ENCODE measurements around the gene UBR7. TPM values are rescaled to one million over a fixed set of nuclear protein-coding genes. Genes with fewer than 3 reads are reported as not detected.
"Not testable (repeated sequence)": the region's sequence is repeated elsewhere in the genome, so short reads cannot be mapped to it uniquely, and the experiment has no call there.

The UBR7 gene, protein sequence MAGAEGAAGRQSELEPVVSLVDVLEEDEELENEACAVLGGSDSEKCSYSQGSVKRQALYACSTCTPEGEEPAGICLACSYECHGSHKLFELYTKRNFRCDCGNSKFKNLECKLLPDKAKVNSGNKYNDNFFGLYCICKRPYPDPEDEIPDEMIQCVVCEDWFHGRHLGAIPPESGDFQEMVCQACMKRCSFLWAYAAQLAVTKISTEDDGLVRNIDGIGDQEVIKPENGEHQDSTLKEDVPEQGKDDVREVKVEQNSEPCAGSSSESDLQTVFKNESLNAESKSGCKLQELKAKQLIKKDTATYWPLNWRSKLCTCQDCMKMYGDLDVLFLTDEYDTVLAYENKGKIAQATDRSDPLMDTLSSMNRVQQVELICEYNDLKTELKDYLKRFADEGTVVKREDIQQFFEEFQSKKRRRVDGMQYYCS
- total RNA-seq (20.6 TPM), polyA plus RNA-seq (ENCODE audit: insufficient read depth in 1 of 8, insufficient read length in 8 of 8, low replicate concordance in 1 of 8) (10 to 100 TPM; 23.2 to 29.5 (median 25.7) TPM)
- long read RNA-seq, donor 1, partial matches to known transcripts = 0 of 1 reads
- long read RNA-seq, donor 1, other reads (novel, unspliced or antisense) = 0 of 1 reads
- long read RNA-seq, donor 2, partial matches to known transcripts = 0 of 3 reads
- long read RNA-seq, donor 2, other reads (novel, unspliced or antisense) = 0 of 3 reads
- long read RNA-seq, donor 3, partial matches to known transcripts = 0 of 4 reads
- long read RNA-seq, donor 3, other reads (novel, unspliced or antisense) = 0 of 4 reads
- long read RNA-seq, donor 4, transcript UBR7-201 (11 exons, 3,694 nt) = major isoform, 10 of 10 reads
- long read RNA-seq, donor 4, partial matches to known transcripts = 0 of 10 reads
- long read RNA-seq, donor 4, other reads (novel, unspliced or antisense) = 0 of 10 reads
- long read RNA-seq, donor 5, transcript UBR7-201 (11 exons, 3,694 nt) = major isoform, 17 of 17 reads
- long read RNA-seq, donor 5, partial matches to known transcripts = 0 of 17 reads
- long read RNA-seq, donor 5, other reads (novel, unspliced or antisense) = 0 of 17 reads
- long read RNA-seq, donor 6, transcript UBR7-201 (11 exons, 3,694 nt) = major isoform, 15 of 16 reads
- long read RNA-seq, donor 6, partial matches to known transcripts = 0 of 16 reads
- long read RNA-seq, donor 6, other reads (novel, unspliced or antisense) = 0 of 16 reads
- long read RNA-seq, donor 7, transcript UBR7-201 (11 exons, 3,694 nt) = major isoform, 14 of 20 reads
- long read RNA-seq, donor 7, partial matches to known transcripts = 5 of 20 reads
- long read RNA-seq, donor 7, other reads (novel, unspliced or antisense) = 0 of 20 reads
- long read RNA-seq, donor 8, transcript UBR7-201 (11 exons, 3,694 nt) = major isoform, 6 of 7 reads
- long read RNA-seq, donor 8, partial matches to known transcripts = 0 of 7 reads
- long read RNA-seq, donor 8, other reads (novel, unspliced or antisense) = 0 of 7 reads
- long read RNA-seq, donor 9, partial matches to known transcripts = 0 of 4 reads
- long read RNA-seq, donor 9, other reads (novel, unspliced or antisense) = 0 of 4 reads
- long read RNA-seq, donor 10, transcript UBR7-201 (11 exons, 3,694 nt) = major isoform, 13 of 13 reads
- long read RNA-seq, donor 10, partial matches to known transcripts = 0 of 13 reads
- long read RNA-seq, donor 10, other reads (novel, unspliced or antisense) = 0 of 13 reads
- long read RNA-seq, donor 11 = 0 reads

GRCh38 chr14:93206793-93207467, at the start of gene UBR7, which contains the start of gene GON7:
Gene UBR7 (plus strand): TSS chr14:93207256. CDS start chr14:93207292, 36 bp downstream.
Gene GON7 (minus strand): TSS chr14:93207065. CDS start chr14:93207037, 28 bp downstream.
- H3K4me3 ChIP-seq (ENCODE audit: low read length) = peak within 1 kb of the TSS; percentile 95
- H3K27ac ChIP-seq (ENCODE audit: low read length) = peak within 1 kb of the TSS; percentile 97
- under 1% methylated on average over 57 of the region's 65 CpGs for WGBS (ENCODE audit: insufficient coverage)
- H3K4me1 ChIP-seq (ENCODE audit: control insufficient read depth, insufficient read depth, low read length) = peaks cover 16% of the 10 kb centered on the region
- H3K36me3 ChIP-seq (ENCODE audit: control insufficient read depth, insufficient read depth, low read length) = peaks cover 3% of the 10 kb centered on the region
- peak; percentile 99 for DNase-seq
- H3K9me3 ChIP-seq (replicated peaks; ENCODE audit: control insufficient read depth, low read depth, low read length) = no peaks in the 10 kb centered on the region
- H3K27me3 ChIP-seq (ENCODE audit: control insufficient read depth, insufficient read depth, low read length) = no peaks in the 10 kb centered on the region

DNA sequence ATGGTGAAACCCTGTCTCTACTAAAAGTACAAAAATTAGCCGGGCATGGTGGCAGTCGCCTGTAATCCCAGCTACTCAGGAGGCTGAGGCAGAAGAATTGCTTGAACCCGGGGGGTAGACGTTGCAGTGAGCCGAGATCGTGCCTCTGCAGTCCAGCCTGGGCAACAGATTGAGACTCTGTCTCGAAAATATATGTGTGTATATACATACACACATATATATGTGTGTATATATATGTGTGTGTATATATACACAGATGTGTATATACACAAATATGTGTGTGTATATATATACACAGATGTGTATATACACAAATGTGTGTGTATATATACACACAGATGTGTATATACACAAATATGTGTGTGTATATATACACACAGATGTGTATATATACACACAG, 48.7 kb upstream of the UBR7 start:
- DNase-seq; H3K27ac ChIP-seq (ENCODE audit: low read length); H3K4me3 ChIP-seq (ENCODE audit: low read length); H3K27me3 ChIP-seq (ENCODE audit: control insufficient read depth, insufficient read depth, low read length); H3K36me3 ChIP-seq (ENCODE audit: control insufficient read depth, insufficient read depth, low read length); H3K4me1 ChIP-seq (ENCODE audit: control insufficient read depth, insufficient read depth, low read length); H3K9me3 ChIP-seq (replicated peaks; ENCODE audit: control insufficient read depth, low read depth, low read length): not testable (repeated sequence)
- WGBS (ENCODE audit: insufficient coverage) = 93% methylated on average over 2 of the region's 7 CpGs

DNA sequence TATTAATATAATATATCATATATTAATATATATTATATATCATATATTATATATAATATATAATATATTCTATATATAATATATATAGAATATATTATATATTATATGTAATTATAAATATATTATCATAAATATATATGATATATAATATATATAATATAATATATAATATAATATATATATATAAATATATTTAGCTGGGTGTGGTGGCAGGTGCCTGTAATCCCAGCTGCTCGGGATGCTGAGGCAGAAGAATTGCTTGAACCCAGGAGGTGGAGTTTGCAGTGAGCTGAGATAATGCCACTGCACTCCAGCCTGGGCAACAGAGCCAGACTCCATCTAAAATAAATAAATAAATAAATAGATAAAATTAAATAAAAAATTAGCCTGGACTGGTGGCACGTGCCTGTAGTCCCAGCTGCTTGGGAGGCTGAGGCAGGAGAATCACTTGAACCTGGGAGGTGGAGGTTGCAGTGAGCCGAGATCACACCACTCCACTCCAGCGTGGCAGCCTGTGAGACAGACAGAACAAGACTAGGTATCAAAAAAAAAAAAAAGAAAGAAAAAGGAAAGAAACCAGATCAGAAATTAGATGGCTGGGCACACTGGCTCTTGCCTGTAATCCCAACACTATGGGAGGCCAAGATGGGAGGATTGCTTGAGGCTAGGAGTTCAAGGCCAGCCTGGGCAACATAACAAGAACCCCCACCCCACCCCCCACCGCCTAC, 47.3 kb upstream of the UBR7 start:
- H3K27ac ChIP-seq (ENCODE audit: low read length); H3K4me3 ChIP-seq (ENCODE audit: low read length); H3K27me3 ChIP-seq (ENCODE audit: control insufficient read depth, insufficient read depth, low read length); H3K4me1 ChIP-seq (ENCODE audit: control insufficient read depth, insufficient read depth, low read length); H3K9me3 ChIP-seq (replicated peaks; ENCODE audit: control insufficient read depth, low read depth, low read length); H3K36me3 ChIP-seq (ENCODE audit: control insufficient read depth, insufficient read depth, low read length); DNase-seq: not testable (repeated sequence)
- WGBS (ENCODE audit: insufficient coverage) = no CpG with 5 or more reads among the region's 5 CpGs

- no peak for DNase-seq
- Histone ChIP-seq H3K36me3 (ENCODE audit: control insufficient read depth, insufficient read depth, low read length) (no peaks in the 10 kb centered on the region), H3K4me1 (ENCODE audit: control insufficient read depth, insufficient read depth, low read length) (no peaks in the 10 kb centered on the region), H3K27ac (ENCODE audit: low read length) (no peak overlapping the region), H3K9me3 (replicated peaks; ENCODE audit: control insufficient read depth, low read depth, low read length) (no peaks in the 10 kb centered on the region), H3K27me3 (ENCODE audit: control insufficient read depth, insufficient read depth, low read length) (no peaks in the 10 kb centered on the region), H3K4me3 (ENCODE audit: low read length) (no peak overlapping the region)
- WGBS (ENCODE audit: insufficient coverage) = 40% methylated on average over 2 of the region's 4 CpGs
Measured at GRCh38 chr14:93160353-93160801, 46.7 kb upstream of the UBR7 start.

GRCh38 chr14:93161411-93161940, 45.6 kb upstream of the UBR7 start:
- H3K4me3 ChIP-seq (ENCODE audit: low read length) = no peak overlapping the region
- no peak overlapping the region for H3K27ac ChIP-seq (ENCODE audit: low read length)
- H3K9me3 ChIP-seq (replicated peaks; ENCODE audit: control insufficient read depth, low read depth, low read length) = no peaks in the 10 kb centered on the region
- no peak for DNase-seq
- H3K27me3 ChIP-seq (ENCODE audit: control insufficient read depth, insufficient read depth, low read length) = no peaks in the 10 kb centered on the region
- no peaks in the 10 kb centered on the region for H3K4me1 ChIP-seq (ENCODE audit: control insufficient read depth, insufficient read depth, low read length)
- 55% methylated on average over 4 of the region's 4 CpGs for WGBS (ENCODE audit: insufficient coverage)
- no peaks in the 10 kb centered on the region for H3K36me3 ChIP-seq (ENCODE audit: control insufficient read depth, insufficient read depth, low read length)

- Histone ChIP-seq H3K9me3 (replicated peaks; ENCODE audit: control insufficient read depth, low read depth, low read length) (no peaks in the 10 kb centered on the region), H3K27ac (ENCODE audit: low read length) (no peak overlapping the region), H3K4me1 (ENCODE audit: control insufficient read depth, insufficient read depth, low read length) (no peaks in the 10 kb centered on the region), H3K36me3 (ENCODE audit: control insufficient read depth, insufficient read depth, low read length) (no peaks in the 10 kb centered on the region), H3K4me3 (ENCODE audit: low read length) (no peak overlapping the region), H3K27me3 (ENCODE audit: control insufficient read depth, insufficient read depth, low read length) (no peaks in the 10 kb centered on the region)
- DNase-seq = no peak
- no CpG with 5 or more reads among the region's 5 CpGs for WGBS (ENCODE audit: insufficient coverage)
Measured at GRCh38 chr14:93163564-93163963, 43.5 kb upstream of the UBR7 start.

GRCh38 chr14:93165271-93166265, 41.5 kb upstream of the UBR7 start:
- not testable (repeated sequence) for H3K4me3 ChIP-seq (ENCODE audit: low read length); H3K27me3 ChIP-seq (ENCODE audit: control insufficient read depth, insufficient read depth, low read length); H3K36me3 ChIP-seq (ENCODE audit: control insufficient read depth, insufficient read depth, low read length); H3K4me1 ChIP-seq (ENCODE audit: control insufficient read depth, insufficient read depth, low read length); H3K27ac ChIP-seq (ENCODE audit: low read length); DNase-seq; H3K9me3 ChIP-seq (replicated peaks; ENCODE audit: control insufficient read depth, low read depth, low read length)
- WGBS (ENCODE audit: insufficient coverage) = 68% methylated on average over 4 of the region's 26 CpGs

DNA sequence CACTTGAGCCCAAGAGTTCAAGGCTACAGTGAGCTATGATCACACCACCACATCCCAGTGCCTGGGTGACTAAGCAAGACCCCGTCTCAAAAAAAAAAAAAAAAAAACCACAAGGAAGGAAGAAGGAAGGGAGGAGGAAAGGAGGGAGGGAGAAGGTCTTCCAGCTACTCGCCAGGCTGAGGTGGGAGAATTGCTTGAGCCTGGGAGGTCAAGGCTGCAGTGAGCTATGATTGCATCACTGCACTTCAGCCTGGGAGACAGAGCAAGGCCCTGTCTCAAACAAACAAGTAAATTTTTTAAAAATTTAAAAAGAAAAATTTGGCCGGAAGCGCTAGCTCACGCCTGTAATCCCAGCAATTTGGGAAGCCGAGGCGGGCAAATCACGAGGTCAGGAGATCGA, 38.4 kb upstream of the UBR7 start:
- H3K27ac ChIP-seq (ENCODE audit: low read length); H3K4me1 ChIP-seq (ENCODE audit: control insufficient read depth, insufficient read depth, low read length); H3K9me3 ChIP-seq (replicated peaks; ENCODE audit: control insufficient read depth, low read depth, low read length); DNase-seq; H3K27me3 ChIP-seq (ENCODE audit: control insufficient read depth, insufficient read depth, low read length); H3K4me3 ChIP-seq (ENCODE audit: low read length); H3K36me3 ChIP-seq (ENCODE audit: control insufficient read depth, insufficient read depth, low read length): not testable (repeated sequence)
- WGBS (ENCODE audit: insufficient coverage) = 100% methylated on average over 6 of the region's 9 CpGs

Measured in muscle of leg (tissue), 16 donors.